Hematopoietic multipotent progenitor cell (in vitro differentiated cells): ENCODE measurements around the gene ACYP1. TPM values are rescaled to one million over a fixed set of nuclear protein-coding genes. Genes with fewer than 3 reads are reported as not detected.
"Not testable (repeated sequence)": the region's sequence is repeated elsewhere in the genome, so short reads cannot be mapped to it uniquely, and the experiment has no call there.

Experiments
- DNase-seq, 3 donors: peaks; one replicate each; pipeline ENCODE4 v3.0.0-alpha.2; 2011 to 2015; ENCODE audit warnings: low read depth in 2 of 3, low spot score in 2 of 3
- total RNA-seq: library from RNA; depleted of rRNA; stranded (reverse); fragments of >200 nt; gene quantifications from one replicate; pipeline ENCODE4 v1.2.3, GENCODE V29; 2012

Gene ACYP1
- total RNA-seq, 1 donor: 5.1 TPM

- peak in 2 of 3 donors; percentile 36 to 51 for DNase-seq
Measured at GRCh38 chr14:75069121-75069810, 5.4 kb upstream of the ACYP1 start, which contains the start of gene ZC2HC1C. Gene ZC2HC1C (plus strand): TSS chr14:75069641. CDS start chr14:75070574, 933 bp downstream.

GRCh38 chr14:75068294-75069120 is 4.7 kb upstream of the ACYP1 start:
- DNase-seq: peak in 1 of 3 donors; percentile 24

GRCh38 chr14:75067765-75068164 is 3.9 kb upstream of the ACYP1 start:
- not testable (repeated sequence) for DNase-seq

GRCh38 chr14:75067212-75067611 is 3.4 kb upstream of the ACYP1 start:
- no peak for DNase-seq

- DNase-seq: no peak
Measured at GRCh38 chr14:75066691-75067090, 2.9 kb upstream of the ACYP1 start.

GRCh38 chr14:75064205-75064567 is 362 bp upstream of the ACYP1 start:
- DNase-seq: no peak

GRCh38 chr14:75063013-75063412 is 811 bp downstream of the ACYP1 start:
- peak in 1 of 3 donors; percentile 3 for DNase-seq

- DNase-seq: no peak
Measured at GRCh38 chr14:75060420-75060819, 3.4 kb downstream of the ACYP1 start.

- no peak for DNase-seq
Measured at GRCh38 chr14:75059642-75060041, 4.2 kb downstream of the ACYP1 start.

- DNase-seq: no peak
Measured at GRCh38 chr14:75054421-75054820, 9.4 kb downstream of the ACYP1 start.

- no peak for DNase-seq
Measured at GRCh38 chr14:75053396-75054291, 10.2 kb downstream of the ACYP1 start.

GRCh38 chr14:75051556-75051899 is 12.3 kb downstream of the ACYP1 start:
- DNase-seq: no peak

GRCh38 chr14:75050852-75051555 is 12.8 kb downstream of the ACYP1 start, which contains the start of gene MLH3:
Gene MLH3 (minus strand): TSS chr14:75051467. CDS start chr14:75049655, 1,812 bp downstream.
- peak; percentile 75 to 83 (median 82) for DNase-seq

GRCh38 chr14:75049731-75050201 is 14.1 kb downstream of the ACYP1 start:
- DNase-seq: no peak

- no peak for DNase-seq
Measured at GRCh38 chr14:75049136-75049535, 14.7 kb downstream of the ACYP1 start.

- no peak for DNase-seq
Measured at GRCh38 chr14:75048101-75048500, 15.7 kb downstream of the ACYP1 start.

- no peak for DNase-seq
Measured at GRCh38 chr14:75047506-75047905, 16.3 kb downstream of the ACYP1 start.

- DNase-seq: no peak
Measured at GRCh38 chr14:75046899-75047298, 16.9 kb downstream of the ACYP1 start.

GRCh38 chr14:75046275-75046674 is 17.5 kb downstream of the ACYP1 start:
- DNase-seq: no peak

GRCh38 chr14:75044752-75045151 is 19.1 kb downstream of the ACYP1 start:
- peak in 2 of 3 donors; percentile 56 to 87 for DNase-seq
